VCaP (cell line): Measurements from ENCODE around the gene CFAP410.
"Not testable (repeated sequence)": the region's sequence is repeated elsewhere in the genome, so short reads cannot be mapped to it uniquely, and the experiment has no call there.

Experiments used
- H3K27ac ChIP-seq: fragments of 450-650 bp; 2 replicates; pipeline ENCODE4 v1.5.1; 2017
- CTCF ChIP-seq: fragments of 450-650 bp; conservative IDR thresholded peaks from 2 replicates; pipeline ENCODE4 v1.5.1; 2017; ENCODE audit warnings: mild to moderate bottlenecking, moderate library complexity

CFAP410 gene

GRCh38 chr21:44288251-44289110 is 50.7 kb downstream of the CFAP410 start:
- no peak overlapping the region for H3K27ac ChIP-seq
- no peak for TF ChIP-seq CTCF

- no peak overlapping the region for H3K27ac ChIP-seq
- TF ChIP-seq CTCF, result no peak
Measured at GRCh38 chr21:44286716-44287632, 52.2 kb downstream of the CFAP410 start.

- H3K27ac ChIP-seq, result no peak overlapping the region
- TF ChIP-seq CTCF, result no peak
Measured at GRCh38 chr21:44286086-44286715, 53.0 kb downstream of the CFAP410 start.

- no peak for TF ChIP-seq CTCF
- no peak within 1 kb of the TSS for H3K27ac ChIP-seq
Measured at GRCh38 chr21:44285138-44285992, 53.8 kb downstream of the CFAP410 start, which contains the start of gene AIRE. Gene AIRE (plus strand): TSS chr21:44285876. CDS start chr21:44286007, 131 bp downstream.

GRCh38 chr21:44283948-44284347 is 55.2 kb downstream of the CFAP410 start:
- TF ChIP-seq CTCF, result no peak
- H3K27ac ChIP-seq, result no peak overlapping the region

- not testable (repeated sequence) for H3K27ac ChIP-seq
Measured at GRCh38 chr21:44283211-44283785, 55.9 kb downstream of the CFAP410 start.

GRCh38 chr21:44282370-44282769 is 56.8 kb downstream of the CFAP410 start:
- TF ChIP-seq CTCF, result no peak
- no peak overlapping the region for H3K27ac ChIP-seq
